Endothelial cell of umbilical vein (primary cell): ENCODE data around the gene CACNG8. TPM values are rescaled to one million over a fixed set of nuclear protein-coding genes. Genes with fewer than 3 reads are reported as not detected.

Experiments
- BruUV-seq: library from RNA; stranded (reverse); fragments of 400-500 nt; replicated peaks from 2 replicates; lab custom pipeline; 2021; lab: Mats Ljungman, UMichigan
- CTCF ChIA-PET: fragments of 300-600, 350-600 bp; sonication (Branson Sonifier 250); formaldehyde crosslinking; loops from one replicate; lab custom pipeline; 2021; ENCODE audit warnings: antibody characterized with exemption, inconsistent platforms; lab: Charles Lee
- POLR2A ChIA-PET: fragments of 300-600, 350-600 bp; sonication (Branson Sonifier 250); formaldehyde crosslinking; loops from one replicate; lab custom pipeline; 2021; ENCODE audit warnings: antibody characterized with exemption, inconsistent platforms; lab: Charles Lee
- DNase-seq: peaks from one replicate; pipeline ENCODE4 v3.0.0-alpha.2; 2011; ENCODE audit warnings: low read depth, low spot score
- FAIRE-seq: peaks from 2 replicates; lab custom pipeline; 2011; peaks lifted over from hg19 to GRCh38; lab: Jason Lieb, UNC
- H2AFZ ChIP-seq: 2 replicates; pipeline ENCODE4 v1.6.0; 2012; ENCODE audit warnings: low read depth, low read length, control low read depth, inconsistent platforms
- H3K27ac ChIP-seq: 2 replicates; pipeline ENCODE4 v1.5.1; 2011; ENCODE audit warnings: low read depth, mild to moderate bottlenecking, control low read depth, low read length, moderate library complexity; ENCODE audit not compliant: insufficient read depth
- H3K27me3 ChIP-seq, 2 experiments: 2 replicates each; pipeline versions ENCODE4 v1.6.0 to v1.6.1; 2011; ENCODE audit warnings: low read length in 2 of 2, mixed read lengths in 1 of 2; ENCODE audit not compliant: control insufficient read depth in 2 of 2, insufficient read depth in 2 of 2
- H3K36me3 ChIP-seq, 2 experiments: 2 replicates in 1 of 2; 3 replicates in 1 of 2; pipeline ENCODE4 v1.5.1; 2011; ENCODE audit warnings: low read length in 2 of 2, mild to moderate bottlenecking in 1 of 2, moderate library complexity in 1 of 2; ENCODE audit not compliant: control insufficient read depth in 2 of 2, insufficient read depth in 2 of 2; ENCODE audit errors: extremely low read depth in 1 of 2
- H3K4me1 ChIP-seq: 3 replicates; pipeline ENCODE4 v1.5.1; 2011; ENCODE audit warnings: mild to moderate bottlenecking, low read length; ENCODE audit not compliant: control insufficient read depth, insufficient read depth; ENCODE audit errors: extremely low read depth
- H3K4me2 ChIP-seq: 2 replicates; pipeline ENCODE4 v1.6.1; 2011; ENCODE audit warnings: low read length, control low read depth, mixed read lengths; ENCODE audit not compliant: insufficient read depth
- H3K4me3 ChIP-seq, 3 experiments: fragments of 200-600 bp in 1 of 3; sonication (generic), shearing (Covaris generic) in 1 of 3; replicated peaks in 1 of 3; 2 replicates each; pipeline ENCODE4 v1.5.1; 2011 to 2016; ENCODE audit warnings: control low read depth in 3 of 3, low read length in 3 of 3, mild to moderate bottlenecking in 2 of 3, inconsistent platforms in 1 of 3, low read depth in 1 of 3, moderate library complexity in 1 of 3; ENCODE audit not compliant: insufficient read depth in 1 of 3
- H3K79me2 ChIP-seq: 2 replicates; pipeline ENCODE4 v1.6.0; 2012; ENCODE audit warnings: low read length, inconsistent platforms; ENCODE audit not compliant: control insufficient read depth, insufficient read depth
- H3K9ac ChIP-seq: replicated peaks from 2 replicates; pipeline ENCODE3; 2011; ENCODE audit warnings: low read length, control low read depth; ENCODE audit not compliant: insufficient read depth; ENCODE audit errors: extremely low read depth
- H3K9me1 ChIP-seq: replicated peaks from 3 replicates; pipeline ENCODE4 v1.6.0; 2011; ENCODE audit warnings: mild to moderate bottlenecking, low read length; ENCODE audit not compliant: control insufficient read depth, insufficient read depth; ENCODE audit errors: extremely low read depth
- H3K9me3 ChIP-seq: replicated peaks from 2 replicates; pipeline ENCODE4 v1.5.1; 2012; ENCODE audit warnings: low read length, inconsistent platforms; ENCODE audit not compliant: control insufficient read depth, insufficient read depth
- H4K20me1 ChIP-seq: replicated peaks from 2 replicates; pipeline ENCODE3; 2011; ENCODE audit warnings: mild to moderate bottlenecking, low read length; ENCODE audit not compliant: control insufficient read depth, insufficient read depth; ENCODE audit errors: extremely low read depth
- EZH2 ChIP-seq: IDR thresholded peaks from 2 replicates; pipeline ENCODE4 v1.6.1; 2012; ENCODE audit warnings: borderline replicate concordance, low read depth, mild to moderate bottlenecking, moderate library complexity, low read length, inconsistent platforms; ENCODE audit not compliant: severe bottlenecking
- FOS ChIP-seq: IDR thresholded peaks from 2 replicates; pipeline ENCODE4 v1.6.1; 2011; ENCODE audit warnings: mild to moderate bottlenecking, low read length, moderate library complexity, borderline replicate concordance; ENCODE audit not compliant: insufficient read depth
- GATA2 ChIP-seq: IDR thresholded peaks from 2 replicates; pipeline ENCODE4 v1.7.0; 2011; ENCODE audit warnings: low read depth, mild to moderate bottlenecking, moderate library complexity, mixed read lengths, low read length; ENCODE audit not compliant: insufficient read length, insufficient read depth
- JUN ChIP-seq: IDR thresholded peaks from 2 replicates; pipeline ENCODE4 v1.6.1; 2011; ENCODE audit warnings: borderline replicate concordance, low read depth; ENCODE audit not compliant: insufficient read length, insufficient read depth
- MYC ChIP-seq: IDR thresholded peaks from one replicate; pipeline ENCODE4 v1.6.1; 2011; ENCODE audit warnings: mild to moderate bottlenecking, low read depth, low read length
- POLR2A ChIP-seq: IDR thresholded peaks from 2 replicates; pipeline ENCODE4 v1.6.1; 2012; ENCODE audit warnings: low read depth, mild to moderate bottlenecking, control low read depth, low read length
- POLR2AphosphoS5 ChIP-seq: IDR thresholded peaks from 2 replicates; pipeline ENCODE4 v1.6.1; 2012; ENCODE audit warnings: low read depth, mild to moderate bottlenecking, control low read depth, low read length, moderate library complexity; ENCODE audit not compliant: insufficient read depth
- dilution Hi-C: fragments of 300-500 bp; cut with MboI; formaldehyde crosslinking; loops from one replicate; pipeline ENCODE4 v1.15.0; 2019; ENCODE audit warnings: low sequenced_read_pairs; ENCODE audit not compliant: extremely low pct_ligation_motif_present
- intact Hi-C: fragments of 100-400 bp; cut with micrococcal nuclease; formaldehyde crosslinking; loops from one replicate; pipeline ENCODE4 v1.10.0; 2022
- polyA plus RNA-seq, 4 experiments: library from polyadenylated mRNA; depleted of rRNA in 3 of 4; stranded (reverse) in 3 of 4; unstranded in 1 of 4; fragments of >200 nt; gene quantifications; 2 replicates each; pipeline versions ENCODE4 v1.2.1 to v1.2.3, GENCODE V29; 2011 to 2012; ENCODE audit warnings: missing spikeins in 1 of 4
- total RNA-seq: library from RNA; stranded (reverse); gene quantifications from 2 replicates; pipeline ENCODE4 v1.2.3, GENCODE V29; 2021
- TF ChIP-seq, protein P1 (sequence below), 2 donors: IDR thresholded peaks; 1 replicate in 1 of 2; 2 replicates in 1 of 2; pipeline ENCODE4 v1.5.1; 2011; ENCODE audit warnings: low read length in 2 of 2, mild to moderate bottlenecking in 2 of 2, moderate library complexity in 2 of 2, control low read depth in 1 of 2, inconsistent platforms in 1 of 2, low read depth in 1 of 2; ENCODE audit not compliant: insufficient read depth in 1 of 2; ENCODE audit errors: extremely low read depth in 1 of 2
- TF ChIP-seq, protein P2 (sequence below): IDR thresholded peaks from 2 replicates; pipeline ENCODE4 v1.6.1; 2011; ENCODE audit not compliant: insufficient read depth, insufficient read length

CACNG8 gene
- total and polyA plus RNA-seq, 2 donors (not counting 3 experiments of a cell fraction or from before 2014, with no cell fraction given), result 0.18 to 1.7 TPM

GRCh38 chr19:53957448-53958167 is 5.1 kb upstream of the CACNG8 start:
- peaks cover 5% of the 10 kb centered on the region for H3K4me1 ChIP-seq
- dilution Hi-C loops, result no loop called here
- FAIRE-seq (no peak), DNase-seq (no peak)
- H3K36me3 ChIP-seq, result no peaks in the 10 kb centered on the region
- H3K27ac ChIP-seq, result no peak overlapping the region
- H4K20me1 ChIP-seq, result no peaks in the 10 kb centered on the region
- POLR2A ChIA-PET, result no interaction called here
- no peaks in the 10 kb centered on the region for H3K9me1 ChIP-seq
- CTCF ChIA-PET, result no interaction called here
- H3K4me2 ChIP-seq, result no peak overlapping the region
- H3K27me3 ChIP-seq, result peaks cover 42 to 48% of the 10 kb centered on the region in 2 experiments
- H3K9ac ChIP-seq, result no peak overlapping the region
- intact Hi-C loops, result no loop called here
- no peaks in the 10 kb centered on the region for H3K79me2 ChIP-seq
- BruUV-seq, result no TSS peak
- no peaks in the 10 kb centered on the region for H3K9me3 ChIP-seq
- no peak overlapping the region for H3K4me3 ChIP-seq
- TF ChIP-seq FOS (no peak), POLR2A (no peak), GATA2 (no peak), POLR2AphosphoS5 (no peak), JUN (no peak), MYC (no peak), EZH2 (no peak)
- TF ChIP-seq, protein P1, sequence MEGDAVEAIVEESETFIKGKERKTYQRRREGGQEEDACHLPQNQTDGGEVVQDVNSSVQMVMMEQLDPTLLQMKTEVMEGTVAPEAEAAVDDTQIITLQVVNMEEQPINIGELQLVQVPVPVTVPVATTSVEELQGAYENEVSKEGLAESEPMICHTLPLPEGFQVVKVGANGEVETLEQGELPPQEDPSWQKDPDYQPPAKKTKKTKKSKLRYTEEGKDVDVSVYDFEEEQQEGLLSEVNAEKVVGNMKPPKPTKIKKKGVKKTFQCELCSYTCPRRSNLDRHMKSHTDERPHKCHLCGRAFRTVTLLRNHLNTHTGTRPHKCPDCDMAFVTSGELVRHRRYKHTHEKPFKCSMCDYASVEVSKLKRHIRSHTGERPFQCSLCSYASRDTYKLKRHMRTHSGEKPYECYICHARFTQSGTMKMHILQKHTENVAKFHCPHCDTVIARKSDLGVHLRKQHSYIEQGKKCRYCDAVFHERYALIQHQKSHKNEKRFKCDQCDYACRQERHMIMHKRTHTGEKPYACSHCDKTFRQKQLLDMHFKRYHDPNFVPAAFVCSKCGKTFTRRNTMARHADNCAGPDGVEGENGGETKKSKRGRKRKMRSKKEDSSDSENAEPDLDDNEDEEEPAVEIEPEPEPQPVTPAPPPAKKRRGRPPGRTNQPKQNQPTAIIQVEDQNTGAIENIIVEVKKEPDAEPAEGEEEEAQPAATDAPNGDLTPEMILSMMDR (IDR thresholded peaks at IDR 0.05; ENCODE audit: extremely low read depth in 1 of 2, insufficient read depth in 1 of 2, low read depth in 1 of 2, low read length in 2 of 2), result no peak
- TF ChIP-seq, protein P2, sequence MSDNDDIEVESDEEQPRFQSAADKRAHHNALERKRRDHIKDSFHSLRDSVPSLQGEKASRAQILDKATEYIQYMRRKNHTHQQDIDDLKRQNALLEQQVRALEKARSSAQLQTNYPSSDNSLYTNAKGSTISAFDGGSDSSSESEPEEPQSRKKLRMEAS, result no peak
- no peak overlapping the region for H2AFZ ChIP-seq
